Spleen (tissue), 7 donors: Measurements from ENCODE around the gene UBE4A.

Experiments
- POLR2A ChIP-seq, 3 donors: fragments of 450-650 bp; IDR thresholded peaks; one replicate each; pipeline ENCODE4 v1.5.1; 2017; ENCODE audit warnings: antibody characterized with exemption in 3 of 3, mild to moderate bottlenecking in 1 of 3
- POLR2AphosphoS5 ChIP-seq, 3 donors: sonication (generic); formaldehyde crosslinking; IDR thresholded peaks; one replicate each; pipeline ENCODE4 v1.5.1; 2017; ENCODE audit warnings: antibody characterized with exemption in 3 of 3
- TF ChIP-seq, protein P1 (sequence below), 11 experiments: fragments of 200-600 bp in 7 of 11; fragments of 450-650 bp in 4 of 11; sonication (generic) in 4 of 11; IDR thresholded peaks in 8 of 11; conservative IDR thresholded peaks in 3 of 11; 1 replicate in 7 of 11; 2 replicates in 4 of 11; pipeline versions ENCODE4 v1.4.0 to v1.8.0; 2016 to 2021; ENCODE audit warnings: antibody characterized with exemption in 11 of 11, inconsistent platforms in 4 of 11, mild to moderate bottlenecking in 1 of 11
- donor health status: DM: no; HTN: no; CAD: no; lungs with moderate emphysema.
- donor health status: DM: no; HTN: no; CAD: no.
- donor health status: DM: no; HTN: no; CAD: no.

DNA sequence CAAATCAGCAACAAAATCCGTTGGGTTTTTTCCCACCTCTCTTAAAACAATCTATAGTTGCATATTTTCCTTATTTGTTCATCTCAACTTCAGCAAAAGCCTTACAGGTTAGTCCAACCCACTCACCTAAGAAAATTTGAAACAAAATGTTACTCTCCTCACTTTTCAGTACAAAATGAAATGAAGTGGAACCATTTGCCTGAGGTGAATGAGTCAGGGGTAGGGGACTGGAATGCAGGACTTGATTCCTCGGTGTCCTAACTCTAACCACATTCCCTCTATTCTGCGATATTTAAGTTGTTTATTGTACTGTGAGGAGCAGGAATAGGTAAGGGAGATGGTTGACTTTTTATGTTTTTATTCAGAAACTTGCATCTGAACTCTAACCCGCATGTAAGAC lies 58.4 kb downstream of the UBE4A start:
- TF ChIP-seq, protein P1, sequence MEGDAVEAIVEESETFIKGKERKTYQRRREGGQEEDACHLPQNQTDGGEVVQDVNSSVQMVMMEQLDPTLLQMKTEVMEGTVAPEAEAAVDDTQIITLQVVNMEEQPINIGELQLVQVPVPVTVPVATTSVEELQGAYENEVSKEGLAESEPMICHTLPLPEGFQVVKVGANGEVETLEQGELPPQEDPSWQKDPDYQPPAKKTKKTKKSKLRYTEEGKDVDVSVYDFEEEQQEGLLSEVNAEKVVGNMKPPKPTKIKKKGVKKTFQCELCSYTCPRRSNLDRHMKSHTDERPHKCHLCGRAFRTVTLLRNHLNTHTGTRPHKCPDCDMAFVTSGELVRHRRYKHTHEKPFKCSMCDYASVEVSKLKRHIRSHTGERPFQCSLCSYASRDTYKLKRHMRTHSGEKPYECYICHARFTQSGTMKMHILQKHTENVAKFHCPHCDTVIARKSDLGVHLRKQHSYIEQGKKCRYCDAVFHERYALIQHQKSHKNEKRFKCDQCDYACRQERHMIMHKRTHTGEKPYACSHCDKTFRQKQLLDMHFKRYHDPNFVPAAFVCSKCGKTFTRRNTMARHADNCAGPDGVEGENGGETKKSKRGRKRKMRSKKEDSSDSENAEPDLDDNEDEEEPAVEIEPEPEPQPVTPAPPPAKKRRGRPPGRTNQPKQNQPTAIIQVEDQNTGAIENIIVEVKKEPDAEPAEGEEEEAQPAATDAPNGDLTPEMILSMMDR (IDR thresholded peaks at IDR 0.05 in 8 of 11, conservative IDR thresholded peaks at IDR 0.05 in 3 of 11): no peak
- TF ChIP-seq POLR2A (IDR thresholded peaks at IDR 0.05): no peak
- no peak for TF ChIP-seq POLR2AphosphoS5 (IDR thresholded peaks at IDR 0.05)
